Breast epithelium (tissue), 4 donors: Measurements from ENCODE around the gene VEGFD. TPM values are rescaled to one million over a fixed set of nuclear protein-coding genes. Genes with fewer than 3 reads are reported as not detected.
"Not testable (repeated sequence)": the region's sequence is repeated elsewhere in the genome, so short reads cannot be mapped to it uniquely, and the experiment has no call there.

Experiments used
- DNase-seq, 2 donors: peaks; one replicate each; pipeline ENCODE4 v3.0.0-alpha.2; 2019; ENCODE audit warnings: low spot score in 2 of 2
- H3K27ac ChIP-seq, 2 donors: fragments of 200-600 bp; sonication (generic) in 1 of 2; one replicate each; pipeline ENCODE4 v1.5.1; 2016 to 2019; ENCODE audit warnings: mild to moderate bottlenecking in 1 of 2
- H3K27me3 ChIP-seq, 2 donors: fragments of 200-600 bp; sonication (generic) in 1 of 2; one replicate each; pipeline versions ENCODE4 v1.5.1 to v1.6.0; 2017 to 2019; ENCODE audit warnings: control low read depth in 1 of 2, mild to moderate bottlenecking in 1 of 2
- H3K36me3 ChIP-seq: fragments of 200-600 bp; one replicate; pipeline ENCODE4 v1.5.1; 2019
- H3K4me1 ChIP-seq, 2 donors: fragments of 200-600 bp; sonication (generic); one replicate each; pipeline ENCODE4 v1.5.1; 2016 to 2019; ENCODE audit warnings: control low read depth in 1 of 2
- H3K4me3 ChIP-seq, 3 donors: fragments of 200-600 bp; sonication (generic); 1 replicate in 2 of 3; 2 replicates in 1 of 3; pipeline ENCODE4 v1.5.1; 2016 to 2019; ENCODE audit warnings: mild to moderate bottlenecking in 3 of 3, moderate library complexity in 2 of 3
- H3K9me3 ChIP-seq, 2 donors: fragments of 200-600 bp; sonication (generic) in 1 of 2; one replicate each; pipeline ENCODE4 v1.5.1; 2016 to 2019; ENCODE audit warnings: control low read depth in 1 of 2
- CTCF ChIP-seq, 3 donors: fragments of 450-650 bp; IDR thresholded peaks; one replicate each; pipeline ENCODE4 v1.5.1; 2016 to 2017; ENCODE audit warnings: antibody characterized with exemption in 3 of 3, mild to moderate bottlenecking in 3 of 3, moderate library complexity in 3 of 3
- POLR2A ChIP-seq: fragments of 450-650 bp; IDR thresholded peaks from one replicate; pipeline ENCODE4 v1.6.1; 2016; ENCODE audit warnings: antibody characterized with exemption, mild to moderate bottlenecking, moderate library complexity
- POLR2AphosphoS5 ChIP-seq, 3 donors: sonication (generic); formaldehyde crosslinking; IDR thresholded peaks; one replicate each; pipeline ENCODE4 v1.6.1; 2017; ENCODE audit warnings: antibody characterized with exemption in 3 of 3
- intact Hi-C: fragments of 100-400 bp; cut with DNase I; formaldehyde crosslinking; loops from one replicate; pipeline ENCODE4 v1.15.1; 2023; ENCODE audit warnings: low total_unique reads
- total RNA-seq, 3 donors: library from RNA; depleted of rRNA; stranded (reverse); fragments of >200 nt; gene quantifications; one replicate each; pipeline ENCODE4 v1.1.0, GENCODE V29; 2016

VEGFD gene
- total RNA-seq, 3 donors from 2014 or later = 6.0 to 10.2 (median 7.0) TPM

GRCh38 chrX:15314472-15314871, 69.7 kb downstream of the VEGFD start:
- DNase-seq = no peak
- H3K27ac ChIP-seq = no peak overlapping the region
- no peak for TF ChIP-seq POLR2A
- TF ChIP-seq CTCF (IDR thresholded peaks at IDR 0.05) = no peak
- no peak for TF ChIP-seq POLR2AphosphoS5 (IDR thresholded peaks at IDR 0.05)
- H3K4me1 ChIP-seq = no peaks in the 10 kb centered on the region
- H3K9me3 ChIP-seq = no peaks in the 10 kb centered on the region
- H3K27me3 ChIP-seq = peaks cover 0 to 19% of the 10 kb centered on the region in 2 donors
- H3K4me3 ChIP-seq = no peak overlapping the region
- intact Hi-C loops = no loop called here
- no peaks in the 10 kb centered on the region for H3K36me3 ChIP-seq

GRCh38 chrX:15311119-15311518, 73.1 kb downstream of the VEGFD start:
- no peak for TF ChIP-seq POLR2A
- no peak for TF ChIP-seq POLR2AphosphoS5 (IDR thresholded peaks at IDR 0.05)
- TF ChIP-seq CTCF (IDR thresholded peaks at IDR 0.05) = no peak
- peaks cover 0 to 23% of the 10 kb centered on the region in 2 donors for H3K27me3 ChIP-seq
- no peaks in the 10 kb centered on the region for H3K9me3 ChIP-seq
- no peak overlapping the region for H3K4me3 ChIP-seq
- intact Hi-C loops = no loop called here
- H3K27ac ChIP-seq = no peak overlapping the region
- H3K4me1 ChIP-seq = no peaks in the 10 kb centered on the region
- DNase-seq = no peak
- H3K36me3 ChIP-seq = no peaks in the 10 kb centered on the region

GRCh38 chrX:15310117-15310516, 74.1 kb downstream of the VEGFD start:
- no peak for DNase-seq
- TF ChIP-seq POLR2A = no peak
- no peak for TF ChIP-seq CTCF (IDR thresholded peaks at IDR 0.05)
- TF ChIP-seq POLR2AphosphoS5 (IDR thresholded peaks at IDR 0.05) = no peak
- Histone ChIP-seq H3K9me3 (no peaks in the 10 kb centered on the region), H3K27me3 (peaks cover 0 to 17% of the 10 kb centered on the region in 2 donors), H3K36me3 (no peaks in the 10 kb centered on the region), H3K4me1 (no peaks in the 10 kb centered on the region), H3K4me3 (no peak overlapping the region), H3K27ac (no peak overlapping the region)
- intact Hi-C loops = no loop called here

GRCh38 chrX:15305899-15306298, 78.3 kb downstream of the VEGFD start:
- H3K9me3 ChIP-seq, DNase-seq, H3K4me1 ChIP-seq, H3K4me3 ChIP-seq, H3K27ac ChIP-seq, intact Hi-C loops, H3K36me3 ChIP-seq: not testable (repeated sequence)
- H3K27me3 ChIP-seq = peaks cover 0 to 32% of the 10 kb centered on the region in 2 donors

GRCh38 chrX:15301924-15302323, 82.3 kb downstream of the VEGFD start:
- no peak overlapping the region for H3K4me3 ChIP-seq
- peaks cover 0 to 39% of the 10 kb centered on the region in 2 donors for H3K27me3 ChIP-seq
- H3K9me3 ChIP-seq = no peaks in the 10 kb centered on the region
- TF ChIP-seq POLR2A (no peak), POLR2AphosphoS5 (IDR thresholded peaks at IDR 0.05) (peak in 1 of 3 donors; percentile 14)
- H3K36me3 ChIP-seq = no peaks in the 10 kb centered on the region
- H3K4me1 ChIP-seq = no peaks in the 10 kb centered on the region
- H3K27ac ChIP-seq = no peak overlapping the region
- DNase-seq = no peak
- intact Hi-C loops = no loop called here

GRCh38 chrX:15299941-15300851, 84.0 kb downstream of the VEGFD start:
- Histone ChIP-seq H3K27me3 (peaks cover 0 to 48% of the 10 kb centered on the region in 2 donors), H3K4me1 (no peaks in the 10 kb centered on the region), H3K4me3 (no peak overlapping the region), H3K36me3 (no peaks in the 10 kb centered on the region), H3K9me3 (no peaks in the 10 kb centered on the region), H3K27ac (no peak overlapping the region)
- intact Hi-C loops = no loop called here
- no peak for DNase-seq
- TF ChIP-seq POLR2AphosphoS5 (IDR thresholded peaks at IDR 0.05) (no peak), CTCF (IDR thresholded peaks at IDR 0.05) (peak; percentile 27 to 36 (median 33)), POLR2A (no peak)
